Loucy (cell line): ENCODE measurements around the gene ANO2.

Experiments used
- H2AFZ ChIP-seq: fragments of 200-600 bp; sonication (generic); 2 replicates; pipeline ENCODE4 v1.6.0; 2016; ENCODE audit warnings: antibody characterized with exemption, mild to moderate bottlenecking, low read length, moderate library complexity
- H3F3A ChIP-seq: fragments of 200-600 bp; 2 replicates; pipeline ENCODE4 v1.6.0; 2016; ENCODE audit warnings: antibody characterized with exemption, low read depth, mild to moderate bottlenecking
- H3K27me3 ChIP-seq: fragments of 200-600 bp; sonication (generic); 2 replicates; pipeline ENCODE4 v1.6.1; 2014; ENCODE audit warnings: low read length, mild to moderate bottlenecking; ENCODE audit not compliant: insufficient read depth, poor library complexity, severe bottlenecking
- H3K36me3 ChIP-seq: fragments of 200-600 bp; sonication (generic); 2 replicates; pipeline ENCODE4 v1.6.1; 2016; ENCODE audit warnings: low read length; ENCODE audit not compliant: insufficient read depth
- H3K4me1 ChIP-seq: fragments of 200-600 bp; sonication (generic); 2 replicates; pipeline ENCODE4 v1.5.1; 2014; ENCODE audit warnings: low read length, mild to moderate bottlenecking; ENCODE audit not compliant: insufficient read depth, poor library complexity, severe bottlenecking
- H3K4me2 ChIP-seq: fragments of 200-600 bp; sonication (generic); 2 replicates; pipeline ENCODE4 v1.6.0; 2014; ENCODE audit warnings: antibody characterized with exemption, low read length, low read depth, mild to moderate bottlenecking; ENCODE audit not compliant: poor library complexity, severe bottlenecking
- H3K4me3 ChIP-seq: fragments of 200-600 bp; sonication (generic); 2 replicates; pipeline ENCODE4 v1.5.1; 2014; ENCODE audit warnings: low read length, mild to moderate bottlenecking, mixed read lengths; ENCODE audit not compliant: poor library complexity, severe bottlenecking
- H3K79me2 ChIP-seq: fragments of 200-600 bp; sonication (generic); 2 replicates; pipeline ENCODE4 v1.6.1; 2014; ENCODE audit warnings: low read length; ENCODE audit not compliant: insufficient read depth
- H3K9ac ChIP-seq: fragments of 200-600 bp; sonication (generic); 2 replicates; pipeline ENCODE4 v1.6.0; 2014; ENCODE audit warnings: mild to moderate bottlenecking, low read depth, low read length, moderate library complexity; ENCODE audit not compliant: poor library complexity, severe bottlenecking
- H3K9me2 ChIP-seq: fragments of 200-600 bp; sonication (generic); replicated peaks from 2 replicates; pipeline ENCODE4 v1.6.1; 2016; ENCODE audit warnings: low read depth, low read length, mixed read lengths
- H3K9me3 ChIP-seq: fragments of 200-600 bp; sonication (generic); 2 replicates; pipeline ENCODE4 v1.6.1; 2014; ENCODE audit warnings: mild to moderate bottlenecking, antibody characterized with exemption, low read length, low read depth; ENCODE audit not compliant: insufficient read depth
- H4K20me1 ChIP-seq: fragments of 200-600 bp; sonication (generic); 2 replicates; pipeline ENCODE4 v1.6.0; 2014; ENCODE audit warnings: antibody characterized with exemption, low read length, mild to moderate bottlenecking; ENCODE audit not compliant: insufficient read depth, poor library complexity, severe bottlenecking
- CTCF ChIP-seq: fragments of 200-600 bp; sonication (generic); conservative IDR thresholded peaks from 2 replicates; pipeline ENCODE4 v1.5.1; 2014; ENCODE audit warnings: mild to moderate bottlenecking, antibody characterized with exemption, low read length
- EZH2phosphoT487 ChIP-seq: fragments of 200-600 bp; IDR thresholded peaks from 2 replicates; pipeline ENCODE4 v1.6.1; 2018; ENCODE audit warnings: antibody characterized with exemption, mild to moderate bottlenecking, moderate library complexity, borderline replicate concordance

The ANO2 gene

GRCh38 chr12:5776091-5776490 lies 169.0 kb downstream of the ANO2 start:
- no peak overlapping the region for H3K9ac ChIP-seq
- H3K9me3 ChIP-seq: no peaks in the 10 kb centered on the region
- H3K4me3 ChIP-seq: no peak overlapping the region
- H4K20me1 ChIP-seq: no peaks in the 10 kb centered on the region
- H3K79me2 ChIP-seq: no peaks in the 10 kb centered on the region
- H3F3A ChIP-seq: no peaks in the 10 kb centered on the region
- H3K4me1 ChIP-seq: no peaks in the 10 kb centered on the region
- no peaks in the 10 kb centered on the region for H3K9me2 ChIP-seq
- H3K27me3 ChIP-seq: no peaks in the 10 kb centered on the region
- H3K36me3 ChIP-seq: no peaks in the 10 kb centered on the region
- no peak overlapping the region for H3K4me2 ChIP-seq
- no peak overlapping the region for H2AFZ ChIP-seq
- TF ChIP-seq CTCF: no peak

GRCh38 chr12:5773550-5773949 lies 171.5 kb downstream of the ANO2 start:
- Histone ChIP-seq H3K36me3 (no peaks in the 10 kb centered on the region), H3K4me3 (no peak overlapping the region), H3F3A (no peaks in the 10 kb centered on the region), H3K9me3 (no peaks in the 10 kb centered on the region), H3K9me2 (no peaks in the 10 kb centered on the region), H3K4me1 (no peaks in the 10 kb centered on the region), H4K20me1 (no peaks in the 10 kb centered on the region), H3K4me2 (no peak overlapping the region), H3K9ac (no peak overlapping the region), H3K79me2 (no peaks in the 10 kb centered on the region), H3K27me3 (no peaks in the 10 kb centered on the region), H2AFZ (no peak overlapping the region)
- TF ChIP-seq CTCF (0 out of 2 replicates have a peak, but pooled peaks have one; percentile 19), EZH2phosphoT487 (no peak)

GRCh38 chr12:5771756-5772155 lies 173.3 kb downstream of the ANO2 start:
- no peak overlapping the region for H3K4me2 ChIP-seq
- no peak overlapping the region for H2AFZ ChIP-seq
- no peaks in the 10 kb centered on the region for H4K20me1 ChIP-seq
- no peaks in the 10 kb centered on the region for H3K79me2 ChIP-seq
- TF ChIP-seq CTCF (no peak), EZH2phosphoT487 (no peak)
- H3F3A ChIP-seq: no peaks in the 10 kb centered on the region
- H3K9me2 ChIP-seq: no peaks in the 10 kb centered on the region
- H3K4me3 ChIP-seq: no peak overlapping the region
- H3K4me1 ChIP-seq: no peaks in the 10 kb centered on the region
- no peaks in the 10 kb centered on the region for H3K9me3 ChIP-seq
- no peaks in the 10 kb centered on the region for H3K27me3 ChIP-seq
- no peaks in the 10 kb centered on the region for H3K36me3 ChIP-seq
- no peak overlapping the region for H3K9ac ChIP-seq
